Activated CD4-positive, alpha-beta T cell treated with anti-CD3 and anti-CD28 coated beads, Interleukin-2, Interleukin-4, amounts not matched to agents 100 ng/mL and 50 ng/mL, durations not matched to agents 16 hours and 8 hours (primary cell): ENCODE data around the gene BBS9.
"Not testable (repeated sequence)": the region's sequence is repeated elsewhere in the genome, so short reads cannot be mapped to it uniquely, and the experiment has no call there.

Experiments
- DNase-seq: peaks from one replicate; pipeline ENCODE4 v3.0.0-alpha.2; 2020; ENCODE audit warnings: low spot score

Gene BBS9

GRCh38 chr7:33500703-33501701, 371.6 kb downstream of the BBS9 start:
- DNase-seq: no peak

GRCh38 chr7:33503014-33503413, 373.6 kb downstream of the BBS9 start:
- no peak for DNase-seq

- DNase-seq: no peak
These were observed 374.4 kb downstream of the BBS9 start for GRCh38 chr7:33503736-33504135.

GRCh38 chr7:33504266-33504665, 374.9 kb downstream of the BBS9 start:
- DNase-seq: no peak

- no peak for DNase-seq
These were observed 379.8 kb downstream of the BBS9 start for GRCh38 chr7:33509206-33509605.

- no peak for DNase-seq
These were observed 382.4 kb downstream of the BBS9 start for GRCh38 chr7:33511778-33512177.

GRCh38 chr7:33516568-33516967, 387.2 kb downstream of the BBS9 start:
- no peak for DNase-seq

- no peak for DNase-seq
These were observed 387.8 kb downstream of the BBS9 start for GRCh38 chr7:33517191-33517590.

GRCh38 chr7:33527008-33527407, 397.6 kb downstream of the BBS9 start:
- DNase-seq: not testable (repeated sequence)

GRCh38 chr7:33527613-33528012, 398.2 kb downstream of the BBS9 start:
- DNase-seq: not testable (repeated sequence)

- no peak for DNase-seq
These were observed 399.7 kb downstream of the BBS9 start for GRCh38 chr7:33529070-33529469.

GRCh38 chr7:33530664-33531063, 401.3 kb downstream of the BBS9 start:
- DNase-seq: no peak

GRCh38 chr7:33531888-33532287, 402.5 kb downstream of the BBS9 start:
- no peak for DNase-seq

- DNase-seq: no peak
These were observed 405.5 kb downstream of the BBS9 start for GRCh38 chr7:33534833-33535232.

- no peak for DNase-seq
These were observed 406.6 kb downstream of the BBS9 start for GRCh38 chr7:33535989-33536388.

GRCh38 chr7:33536398-33537103, 407.2 kb downstream of the BBS9 start:
- DNase-seq: no peak

GRCh38 chr7:33537104-33537477, 407.7 kb downstream of the BBS9 start:
- no peak for DNase-seq

GRCh38 chr7:33539198-33539597, 409.8 kb downstream of the BBS9 start:
- DNase-seq: no peak

GRCh38 chr7:33539659-33540400, 410.5 kb downstream of the BBS9 start:
- DNase-seq: no peak

GRCh38 chr7:33547880-33548279, 418.5 kb downstream of the BBS9 start:
- DNase-seq: no peak

GRCh38 chr7:33550363-33550762, 421.0 kb downstream of the BBS9 start:
- DNase-seq: no peak

GRCh38 chr7:33550979-33551378, 421.6 kb downstream of the BBS9 start:
- DNase-seq: no peak
